Naive thymus-derived CD8-positive, alpha-beta T cell (primary cell): ENCODE measurements around the gene SYT7. TPM values are rescaled to one million over a fixed set of nuclear protein-coding genes. Genes with fewer than 3 reads are reported as not detected.

Experiments
- ATAC-seq, 2 donors: fragments of 150-1000 bp; cut with Tn5 transposase in 1 of 2; sonication (Bioruptor Pico), chemical (Tn5 transposase) in 1 of 2; 1 replicate in 1 of 2; 2 replicates in 1 of 2; pipeline ENCODE4 v1.10.0; 2021; ENCODE audit warnings: mild to moderate bottlenecking in 2 of 2, moderate library complexity in 2 of 2
- POLR2A ChIA-PET: fragments of 350-600 bp; sonication (Branson Sonifier 250); formaldehyde crosslinking; loops from one replicate; lab custom pipeline; 2021; ENCODE audit warnings: antibody characterized with exemption; lab: Charles Lee
- DNase-seq, 10 donors: peaks; one replicate each; pipeline versions ENCODE4 v3.0.0 to v3.0.0-alpha.2; 2020 to 2022
- H3K27ac Mint-ChIP-seq, 10 donors: one replicate each; pipeline ENCODE4 v1.8.0; 2020 to 2022; ENCODE audit warnings: mild to moderate bottlenecking in 10 of 10, mixed read lengths in 10 of 10, moderate library complexity in 4 of 10, inconsistent platforms in 1 of 10
- H3K27me3 Mint-ChIP-seq, 5 donors: one replicate each; pipeline ENCODE4 v1.8.0; 2021 to 2022; ENCODE audit warnings: mixed read lengths in 5 of 5
- H3K36me3 Mint-ChIP-seq, 3 donors: one replicate each; pipeline ENCODE4 v1.8.0; 2020 to 2022; ENCODE audit warnings: mixed read lengths in 3 of 3, mild to moderate bottlenecking in 2 of 3, inconsistent platforms in 1 of 3
- H3K4me1 Mint-ChIP-seq, 4 donors: one replicate each; pipeline ENCODE4 v1.8.0; 2021 to 2022; ENCODE audit warnings: mixed read lengths in 4 of 4
- H3K4me3 Mint-ChIP-seq, 10 donors: one replicate each; pipeline ENCODE4 v1.8.0; 2020 to 2022; ENCODE audit warnings: mild to moderate bottlenecking in 10 of 10, mixed read lengths in 10 of 10, moderate library complexity in 6 of 10, inconsistent platforms in 1 of 10
- H3K9me3 Mint-ChIP-seq, 9 donors: one replicate each; pipeline ENCODE4 v1.8.0; 2020 to 2022; ENCODE audit warnings: mixed read lengths in 9 of 9, mild to moderate bottlenecking in 3 of 9, inconsistent platforms in 1 of 9, moderate library complexity in 1 of 9
- polyA plus RNA-seq, 3 donors: library from polyadenylated mRNA; unstranded; fragments of 300-500 nt; fragmentation: Illumina TruSeq; gene quantifications; one replicate each; pipeline ENCODE4 v1.2.3, GENCODE V29; 2021
- total RNA-seq, 8 experiments: library from RNA in 2 of 8; stranded (reverse) in 2 of 8; gene quantifications; one replicate each; pipeline ENCODE4 v1.2.3 and lab custom pipeline; 2021 to 2026

Gene SYT7
- total and polyA plus RNA-seq, 5 experiments from 2014 or later, result 0.06 TPM; not detected in 4

GRCh38 chr11:61602775-61603569, 22.1 kb upstream of the SYT7 start:
- Mint-ChIP-seq H3K27ac (no peak overlapping the region), H3K36me3 (no peaks in the 10 kb centered on the region), H3K4me3 (no peak overlapping the region), H3K4me1 (no peaks in the 10 kb centered on the region), H3K9me3 (no peaks in the 10 kb centered on the region), H3K27me3 (peaks cover 9 to 41% (median 26%) of the 10 kb centered on the region in 5 donors)
- POLR2A ChIA-PET, result no interaction called here
- DNase-seq (no peak), ATAC-seq (no peak)

GRCh38 chr11:61601512-61601911, 20.6 kb upstream of the SYT7 start:
- H3K36me3 Mint-ChIP-seq, result no peaks in the 10 kb centered on the region
- H3K4me1 Mint-ChIP-seq, result no peaks in the 10 kb centered on the region
- no peak overlapping the region for H3K4me3 Mint-ChIP-seq
- peaks cover 8 to 48% (median 30%) of the 10 kb centered on the region in 5 donors for H3K27me3 Mint-ChIP-seq
- H3K27ac Mint-ChIP-seq, result no peak overlapping the region
- POLR2A ChIA-PET, result no interaction called here
- ATAC-seq (no peak), DNase-seq (no peak)
- H3K9me3 Mint-ChIP-seq, result no peaks in the 10 kb centered on the region

GRCh38 chr11:61599968-61600710, 19.3 kb upstream of the SYT7 start:
- peaks cover 10 to 41% (median 25%) of the 10 kb centered on the region in 5 donors for H3K27me3 Mint-ChIP-seq
- ATAC-seq, result no peak
- POLR2A ChIA-PET, result no interaction called here
- H3K4me3 Mint-ChIP-seq, result peak overlapping the region in 1 of 10 donors; percentile 54
- H3K36me3 Mint-ChIP-seq, result no peaks in the 10 kb centered on the region
- H3K27ac Mint-ChIP-seq, result peak overlapping the region in 1 of 10 donors; percentile 75
- H3K4me1 Mint-ChIP-seq, result no peaks in the 10 kb centered on the region
- no peaks in the 10 kb centered on the region for H3K9me3 Mint-ChIP-seq
- DNase-seq, result no peak

- Mint-ChIP-seq H3K9me3 (no peaks in the 10 kb centered on the region), H3K4me1 (peaks cover 0 to under 1% (median 0%) of the 10 kb centered on the region in 4 donors), H3K27me3 (peaks cover 12 to 48% (median 28%) of the 10 kb centered on the region in 5 donors), H3K36me3 (no peaks in the 10 kb centered on the region), H3K27ac (no peak overlapping the region), H3K4me3 (no peak overlapping the region)
- DNase-seq, result no peak
- ATAC-seq, result no peak
- POLR2A ChIA-PET, result no interaction called here
Measured at GRCh38 chr11:61598886-61599868, 18.3 kb upstream of the SYT7 start.

- no peaks in the 10 kb centered on the region for H3K9me3 Mint-ChIP-seq
- H3K27ac Mint-ChIP-seq, result no peak overlapping the region
- ATAC-seq (no peak), DNase-seq (no peak)
- peaks cover 14 to 49% (median 31%) of the 10 kb centered on the region in 5 donors for H3K27me3 Mint-ChIP-seq
- H3K4me1 Mint-ChIP-seq, result peaks cover 0 to 2% (median 0%) of the 10 kb centered on the region in 4 donors
- POLR2A ChIA-PET, result no interaction called here
- H3K36me3 Mint-ChIP-seq, result no peaks in the 10 kb centered on the region
- no peak overlapping the region for H3K4me3 Mint-ChIP-seq
Measured at GRCh38 chr11:61598374-61598773, 17.5 kb upstream of the SYT7 start.

- no peaks in the 10 kb centered on the region for H3K9me3 Mint-ChIP-seq
- no peak overlapping the region for H3K27ac Mint-ChIP-seq
- H3K36me3 Mint-ChIP-seq, result no peaks in the 10 kb centered on the region
- POLR2A ChIA-PET, result no interaction called here
- DNase-seq (no peak), ATAC-seq (no peak)
- no peak overlapping the region for H3K4me3 Mint-ChIP-seq
- H3K27me3 Mint-ChIP-seq, result peaks cover 20 to 56% (median 35%) of the 10 kb centered on the region in 5 donors
- peaks cover 0 to 2% (median 0%) of the 10 kb centered on the region in 4 donors for H3K4me1 Mint-ChIP-seq
Measured at GRCh38 chr11:61596990-61597389, 16.1 kb upstream of the SYT7 start.

GRCh38 chr11:61596542-61596941, 15.7 kb upstream of the SYT7 start:
- POLR2A ChIA-PET, result no interaction called here
- no peak for ATAC-seq
- peaks cover 23 to 55% (median 35%) of the 10 kb centered on the region in 5 donors for H3K27me3 Mint-ChIP-seq

GRCh38 chr11:61594907-61595257, 14.0 kb upstream of the SYT7 start:
- POLR2A ChIA-PET, result no interaction called here
- ATAC-seq, result no peak

More at GRCh38 chr11:61596542-61596941, 15.7 kb upstream of the SYT7 start:
- Mint-ChIP-seq H3K36me3 (no peaks in the 10 kb centered on the region), H3K4me1 (peaks cover 0 to 2% (median 0%) of the 10 kb centered on the region in 4 donors), H3K9me3 (no peaks in the 10 kb centered on the region), H3K4me3 (no peak overlapping the region), H3K27ac (no peak overlapping the region)
- DNase-seq, result no peak

GRCh38 chr11:61593151-61593550, 12.3 kb upstream of the SYT7 start:
- peaks cover 8 to 11% (median 10%) of the 10 kb centered on the region in 4 donors for H3K4me1 Mint-ChIP-seq
- H3K27ac Mint-ChIP-seq, result no peak overlapping the region
- DNase-seq (no peak), ATAC-seq (no peak)
- no peaks in the 10 kb centered on the region for H3K9me3 Mint-ChIP-seq
- no peaks in the 10 kb centered on the region for H3K36me3 Mint-ChIP-seq
- no peak overlapping the region for H3K4me3 Mint-ChIP-seq
- H3K27me3 Mint-ChIP-seq, result peaks cover 16 to 50% (median 27%) of the 10 kb centered on the region in 5 donors
- POLR2A ChIA-PET, result interaction anchor here (0.7 kb wide), 1 partner anchor 41 kb away, joined by 3 read pairs; no protein-coding TSS in a partner anchor

More at GRCh38 chr11:61594907-61595257, 14.0 kb upstream of the SYT7 start:
- Mint-ChIP-seq H3K9me3 (no peaks in the 10 kb centered on the region), H3K27ac (no peak overlapping the region), H3K4me3 (no peak overlapping the region), H3K36me3 (no peaks in the 10 kb centered on the region), H3K27me3 (peaks cover 16 to 51% (median 32%) of the 10 kb centered on the region in 5 donors), H3K4me1 (peaks cover 0 to 2% (median under 1%) of the 10 kb centered on the region in 4 donors)
- no peak for DNase-seq

GRCh38 chr11:61592176-61592575, 11.3 kb upstream of the SYT7 start:
- H3K27ac Mint-ChIP-seq, result no peak overlapping the region
- peaks cover 15 to 44% (median 21%) of the 10 kb centered on the region in 5 donors for H3K27me3 Mint-ChIP-seq
- ATAC-seq (no peak), DNase-seq (no peak)
- H3K4me1 Mint-ChIP-seq, result peaks cover 8 to 14% (median 12%) of the 10 kb centered on the region in 4 donors
- POLR2A ChIA-PET, result no interaction called here
- no peaks in the 10 kb centered on the region for H3K36me3 Mint-ChIP-seq
- H3K4me3 Mint-ChIP-seq, result no peak overlapping the region
- H3K9me3 Mint-ChIP-seq, result no peaks in the 10 kb centered on the region

- Mint-ChIP-seq H3K36me3 (no peaks in the 10 kb centered on the region), H3K27me3 (peaks cover 11 to 32% (median 18%) of the 10 kb centered on the region in 5 donors), H3K27ac (no peak overlapping the region), H3K4me3 (peak overlapping the region in 9 of 10 donors; percentile 19 to 87 (median 57)), H3K4me1 (peaks cover 8 to 14% (median 12%) of the 10 kb centered on the region in 4 donors), H3K9me3 (no peaks in the 10 kb centered on the region)
- no peak for ATAC-seq
- POLR2A ChIA-PET, result interaction anchor here (0.6 kb wide), 1 partner anchor 72 kb away, joined by 4 read pairs; no protein-coding TSS in a partner anchor
- no peak for DNase-seq
Measured at GRCh38 chr11:61589961-61590360, 9.1 kb upstream of the SYT7 start.

GRCh38 chr11:61588728-61589191, 7.9 kb upstream of the SYT7 start:
- H3K4me1 Mint-ChIP-seq, result peaks cover 6 to 14% (median 12%) of the 10 kb centered on the region in 4 donors
- H3K27ac Mint-ChIP-seq, result peak overlapping the region in 4 of 10 donors; percentile 24 to 89 (median 72)
- peak overlapping the region; percentile 70 to 90 (median 82) for H3K4me3 Mint-ChIP-seq
- no peaks in the 10 kb centered on the region for H3K36me3 Mint-ChIP-seq
- POLR2A ChIA-PET, result interaction anchor here (0.7 kb wide), 1 partner anchor 380 kb away, joined by 3 read pairs; no protein-coding TSS in a partner anchor
- peaks cover 7 to 30% (median 15%) of the 10 kb centered on the region in 5 donors for H3K27me3 Mint-ChIP-seq
- DNase-seq (no peak), ATAC-seq (peak in 1 of 2 donors; percentile 7)
- no peaks in the 10 kb centered on the region for H3K9me3 Mint-ChIP-seq
